Stomach (tissue), 4 donors: ENCODE results near the gene DEPDC4.

Experiments
- EP300 ChIP-seq: sonication (generic); formaldehyde crosslinking; IDR thresholded peaks from one replicate; pipeline ENCODE4 v1.6.1; 2017; ENCODE audit warnings: antibody characterized with exemption
- POLR2A ChIP-seq, 4 donors: fragments of 450-650 bp; IDR thresholded peaks; one replicate each; pipeline ENCODE4 v1.6.1; 2016; ENCODE audit warnings: antibody characterized with exemption in 4 of 4, control low read depth in 2 of 4, mild to moderate bottlenecking in 1 of 4, moderate library complexity in 1 of 4
- POLR2AphosphoS5 ChIP-seq, 3 donors: sonication (generic); formaldehyde crosslinking; IDR thresholded peaks; one replicate each; pipeline ENCODE4 v1.6.1; 2016; ENCODE audit warnings: antibody characterized with exemption in 3 of 3
- TF ChIP-seq, protein P1 (sequence below), 7 experiments: fragments of 450-650 bp in 4 of 7; fragments of 200-600 bp in 3 of 7; sonication (generic) in 3 of 7; IDR thresholded peaks; one replicate each; pipeline ENCODE4 v1.5.1; 2016 to 2019; ENCODE audit warnings: antibody characterized with exemption in 7 of 7, control low read depth in 2 of 7, mild to moderate bottlenecking in 1 of 7

DNA sequence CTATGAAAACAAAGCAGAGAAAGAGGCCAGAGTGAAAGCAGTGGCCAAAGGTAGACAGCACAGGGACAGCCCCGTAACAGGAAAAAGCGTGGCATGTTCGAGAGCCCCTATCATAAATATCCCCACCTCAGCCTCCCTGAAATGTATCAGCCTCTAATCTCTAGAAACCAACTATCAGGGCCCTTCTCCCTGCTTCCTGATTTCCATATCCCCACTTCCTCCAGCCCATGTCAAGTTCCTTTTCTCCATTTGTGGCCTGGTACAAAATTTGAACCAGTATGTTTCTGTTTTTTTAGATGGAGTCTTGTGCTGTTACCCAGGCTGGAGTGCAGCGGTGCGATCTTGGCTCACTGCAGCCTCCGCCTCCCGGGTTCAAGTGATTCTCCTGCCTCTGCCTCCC lies 16.9 kb downstream of the DEPDC4 start:
- TF ChIP-seq EP300 (no peak), POLR2AphosphoS5 (IDR thresholded peaks at IDR 0.05) (no peak), POLR2A (IDR thresholded peaks at IDR 0.05) (no peak)
- TF ChIP-seq, protein P1, sequence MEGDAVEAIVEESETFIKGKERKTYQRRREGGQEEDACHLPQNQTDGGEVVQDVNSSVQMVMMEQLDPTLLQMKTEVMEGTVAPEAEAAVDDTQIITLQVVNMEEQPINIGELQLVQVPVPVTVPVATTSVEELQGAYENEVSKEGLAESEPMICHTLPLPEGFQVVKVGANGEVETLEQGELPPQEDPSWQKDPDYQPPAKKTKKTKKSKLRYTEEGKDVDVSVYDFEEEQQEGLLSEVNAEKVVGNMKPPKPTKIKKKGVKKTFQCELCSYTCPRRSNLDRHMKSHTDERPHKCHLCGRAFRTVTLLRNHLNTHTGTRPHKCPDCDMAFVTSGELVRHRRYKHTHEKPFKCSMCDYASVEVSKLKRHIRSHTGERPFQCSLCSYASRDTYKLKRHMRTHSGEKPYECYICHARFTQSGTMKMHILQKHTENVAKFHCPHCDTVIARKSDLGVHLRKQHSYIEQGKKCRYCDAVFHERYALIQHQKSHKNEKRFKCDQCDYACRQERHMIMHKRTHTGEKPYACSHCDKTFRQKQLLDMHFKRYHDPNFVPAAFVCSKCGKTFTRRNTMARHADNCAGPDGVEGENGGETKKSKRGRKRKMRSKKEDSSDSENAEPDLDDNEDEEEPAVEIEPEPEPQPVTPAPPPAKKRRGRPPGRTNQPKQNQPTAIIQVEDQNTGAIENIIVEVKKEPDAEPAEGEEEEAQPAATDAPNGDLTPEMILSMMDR (IDR thresholded peaks at IDR 0.05), result no peak
